ENCODE data around the gene TASOR. TPM values are rescaled to one million over a fixed set of nuclear protein-coding genes. Genes with fewer than 3 reads are reported as not detected.

Gene TASOR
- total RNA-seq, 1 experiment from 2014 or later, result 75.0 TPM

DNA sequence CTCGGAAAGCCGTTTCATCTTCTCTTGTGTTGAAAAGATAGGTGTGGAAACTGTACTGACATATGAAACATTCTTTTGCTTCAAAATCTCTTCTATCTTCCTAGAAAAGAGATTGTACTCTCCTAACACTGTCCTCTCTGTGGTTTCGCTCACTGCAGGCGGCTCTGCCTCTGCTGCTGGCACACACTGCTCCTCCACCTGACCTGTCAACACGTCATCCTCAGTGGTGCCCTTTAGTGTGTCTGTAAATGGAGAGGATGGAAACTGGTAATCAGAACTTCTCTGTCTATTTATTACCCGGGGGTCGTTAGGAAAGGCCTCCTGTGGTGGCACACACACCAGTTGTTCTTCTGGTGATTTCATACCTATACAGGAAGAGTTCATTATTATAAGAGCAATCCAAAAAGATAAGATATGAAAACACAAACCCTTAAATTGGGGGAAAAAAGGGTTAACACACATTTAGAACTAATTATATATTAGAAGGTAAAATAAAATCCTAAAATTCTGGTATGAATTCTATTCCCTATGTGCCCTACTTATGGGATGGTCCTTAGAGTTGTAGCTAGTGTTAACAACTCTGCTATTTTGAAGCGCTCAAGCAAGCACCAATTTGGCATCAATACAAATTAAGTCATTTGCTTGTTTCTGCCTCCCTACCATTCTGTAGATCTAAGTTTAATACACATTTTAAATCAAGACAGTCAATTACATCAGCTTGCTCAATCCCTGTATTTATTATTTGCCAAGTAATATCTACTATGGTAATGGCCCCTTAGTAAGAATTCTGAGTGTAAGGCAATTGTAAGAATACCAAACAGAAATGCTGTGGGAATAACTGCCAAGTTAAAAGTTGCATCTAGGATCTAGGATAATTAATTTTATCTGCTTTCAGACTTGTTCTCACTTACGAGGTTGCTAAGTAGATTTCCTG is 49.2 kb downstream of the TASOR start:
- intact Hi-C loops (cut with micrococcal nuclease), result no loop called here
- ATAC-seq (no peak), DNase-seq (no peak)
- no peaks in the 10 kb centered on the region for H3F3A ChIP-seq (ENCODE audit: low read length, unreplicated experiment)
- H3K36me3 ChIP-seq (ENCODE audit: low read depth, low read length), result peaks cover 27% of the 10 kb centered on the region
- TF ChIP-seq EZH2 (IDR thresholded peaks at IDR 0.05; ENCODE audit: low read length, unreplicated experiment), result no peak
- no peaks in the 10 kb centered on the region for H3K79me2 ChIP-seq (ENCODE audit: low read length)
- ChIA-PET POLR2A (ENCODE audit: unreplicated experiment) (no interaction called here), CTCF (no interaction called here)
- H3K27me3 ChIP-seq (ENCODE audit: low read length), result no peaks in the 10 kb centered on the region
- no peaks in the 10 kb centered on the region for H3K4me1 ChIP-seq (ENCODE audit: insufficient read depth, low read length)
- BruUV-seq (replicated peaks), result no TSS peak
- no peaks in the 10 kb centered on the region for H3K9me3 ChIP-seq (ENCODE audit: low read length)
- no peak overlapping the region for H3K9ac ChIP-seq (ENCODE audit: low read length)
- H3K27ac ChIP-seq (ENCODE audit: low read length), result no peak overlapping the region
- no peak overlapping the region for H2AFZ ChIP-seq (ENCODE audit: low read length)
- H3K4me2 ChIP-seq (ENCODE audit: low read length), result no peak overlapping the region
- no peaks in the 10 kb centered on the region for H4K20me1 ChIP-seq (ENCODE audit: low read length)
- H3K4me3 ChIP-seq (ENCODE audit: low read length), result no peak overlapping the region
- H3K9me2 ChIP-seq (replicated peaks; ENCODE audit: low read length), result no peaks in the 10 kb centered on the region

Other genes starting within 250 kb of the TASOR start
- gene ERC2, start 214.8 kb downstream of the TASOR start, total RNA-seq (2014; rRNA removed), result 0.77 and 3.3 TPM in 2 replicates
- 17.3 and 22.0 TPM in 2 replicates for gene CCDC66, start 126.1 kb downstream of the TASOR start, total RNA-seq (2014; rRNA removed)
- 8.7 and 12.6 TPM in 2 replicates for gene ARHGEF3, start 118.7 kb upstream of the TASOR start, total RNA-seq (2014; rRNA removed)

All from PC-3 (cell line).